IMR-90 (cell line): ENCODE results near the gene PRKN.

Experiments
- MXI1 ChIP-seq: IDR thresholded peaks from 2 replicates; pipeline ENCODE4 v1.6.1; 2012; ENCODE audit warnings: low read depth, mild to moderate bottlenecking, low read length, moderate library complexity, borderline replicate concordance
- POLR2A ChIP-seq: IDR thresholded peaks from 2 replicates; pipeline ENCODE4 v1.6.1; 2012; ENCODE audit warnings: mild to moderate bottlenecking, low read depth, low read length
- RAD21 ChIP-seq: IDR thresholded peaks from 2 replicates; pipeline ENCODE4 v1.6.1; 2012; ENCODE audit warnings: low read length, improper control_type of control experiment
- RFX5 ChIP-seq: IDR thresholded peaks from 2 replicates; pipeline ENCODE4 v1.8.0; 2012; ENCODE audit warnings: low read depth, mild to moderate bottlenecking, low read length, moderate library complexity
- SMC3 ChIP-seq: fragments of 150-350 bp; IDR thresholded peaks from 2 replicates; pipeline ENCODE4 v1.6.1; 2016; ENCODE audit warnings: low read depth, mild to moderate bottlenecking, antibody characterized with exemption, low read length, moderate library complexity
- TF ChIP-seq, protein P1 (sequence below): conservative IDR thresholded peaks from 2 replicates; pipeline ENCODE4 v1.5.1; 2012; ENCODE audit warnings: mild to moderate bottlenecking, low read depth, low read length, improper control_type of control experiment

DNA sequence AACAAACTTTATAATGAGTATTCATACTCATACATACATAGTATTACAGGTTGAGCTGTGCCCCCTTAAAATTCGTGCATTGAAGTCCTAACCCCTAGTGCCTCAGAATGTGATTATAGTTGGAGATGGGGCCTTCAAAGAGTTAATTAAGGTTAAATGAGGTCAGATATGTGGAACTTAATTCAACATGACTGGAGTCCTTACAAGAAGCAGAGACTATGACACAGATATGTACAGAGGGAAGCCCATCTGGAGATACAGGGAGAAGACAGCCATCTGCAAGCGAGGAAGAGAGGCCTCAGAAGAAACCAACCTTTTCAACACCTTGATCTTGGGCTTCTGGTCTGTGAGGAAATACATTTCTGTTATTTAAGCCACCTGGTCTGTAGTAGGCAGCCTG, 917.6 kb downstream of the PRKN start:
- no peak for TF ChIP-seq MXI1
- TF ChIP-seq, protein P1, sequence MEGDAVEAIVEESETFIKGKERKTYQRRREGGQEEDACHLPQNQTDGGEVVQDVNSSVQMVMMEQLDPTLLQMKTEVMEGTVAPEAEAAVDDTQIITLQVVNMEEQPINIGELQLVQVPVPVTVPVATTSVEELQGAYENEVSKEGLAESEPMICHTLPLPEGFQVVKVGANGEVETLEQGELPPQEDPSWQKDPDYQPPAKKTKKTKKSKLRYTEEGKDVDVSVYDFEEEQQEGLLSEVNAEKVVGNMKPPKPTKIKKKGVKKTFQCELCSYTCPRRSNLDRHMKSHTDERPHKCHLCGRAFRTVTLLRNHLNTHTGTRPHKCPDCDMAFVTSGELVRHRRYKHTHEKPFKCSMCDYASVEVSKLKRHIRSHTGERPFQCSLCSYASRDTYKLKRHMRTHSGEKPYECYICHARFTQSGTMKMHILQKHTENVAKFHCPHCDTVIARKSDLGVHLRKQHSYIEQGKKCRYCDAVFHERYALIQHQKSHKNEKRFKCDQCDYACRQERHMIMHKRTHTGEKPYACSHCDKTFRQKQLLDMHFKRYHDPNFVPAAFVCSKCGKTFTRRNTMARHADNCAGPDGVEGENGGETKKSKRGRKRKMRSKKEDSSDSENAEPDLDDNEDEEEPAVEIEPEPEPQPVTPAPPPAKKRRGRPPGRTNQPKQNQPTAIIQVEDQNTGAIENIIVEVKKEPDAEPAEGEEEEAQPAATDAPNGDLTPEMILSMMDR: no peak
- no peak for TF ChIP-seq RFX5
- TF ChIP-seq RAD21: no peak
- no peak for TF ChIP-seq SMC3
- TF ChIP-seq POLR2A: no peak
